Endometrial microvascular endothelial cells (primary cell): Measurements from ENCODE around the gene CUEDC1. TPM values are rescaled to one million over a fixed set of nuclear protein-coding genes. Genes with fewer than 3 reads are reported as not detected.
"Not testable (repeated sequence)": the region's sequence is repeated elsewhere in the genome, so short reads cannot be mapped to it uniquely, and the experiment has no call there.

Experiments used
- in situ Hi-C: cut with HindIII; loops from 2 replicates; pipeline ENCODE4 v1.10.0; 2017; ENCODE audit warnings: low sequenced_read_pairs, low pct_unique_long_range_greater_than_20kb; ENCODE audit errors: inconsistent ontology term
- total RNA-seq: library from RNA; depleted of rRNA; stranded (reverse); fragments of >200 nt; gene quantifications from one replicate; pipeline ENCODE4 v1.2.3, GENCODE V29; 2015; ENCODE audit errors: inconsistent ontology term

Gene CUEDC1
- total RNA-seq, 1 donor from 2014 or later = 11.3 TPM

- in situ Hi-C loops = no loop called here
Measured at GRCh38 chr17:57963149-57963511, 7.9 kb upstream of the CUEDC1 start.

- in situ Hi-C loops = no loop called here
Measured at GRCh38 chr17:57962279-57963148, 7.3 kb upstream of the CUEDC1 start.

DNA sequence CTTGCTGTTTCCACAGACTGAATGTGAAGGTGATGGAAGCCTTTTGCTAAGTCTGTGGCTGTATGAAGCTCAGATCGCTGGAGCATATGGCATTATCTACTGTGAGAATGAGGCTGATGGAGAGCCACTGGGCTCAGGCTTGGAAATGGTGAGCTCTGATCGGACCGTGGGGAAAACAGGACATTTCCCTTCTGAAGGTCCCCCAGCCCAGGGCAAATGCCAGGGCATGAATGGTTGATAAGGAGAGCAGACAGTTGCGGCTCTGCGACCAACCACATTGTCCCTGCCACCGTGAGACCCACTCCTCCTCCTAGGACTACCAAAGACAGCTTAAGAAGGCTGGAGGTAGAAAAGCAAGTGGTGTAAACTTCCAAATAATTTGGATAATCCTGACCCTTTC, 4.7 kb upstream of the CUEDC1 start:
- in situ Hi-C loops = no loop called here

DNA sequence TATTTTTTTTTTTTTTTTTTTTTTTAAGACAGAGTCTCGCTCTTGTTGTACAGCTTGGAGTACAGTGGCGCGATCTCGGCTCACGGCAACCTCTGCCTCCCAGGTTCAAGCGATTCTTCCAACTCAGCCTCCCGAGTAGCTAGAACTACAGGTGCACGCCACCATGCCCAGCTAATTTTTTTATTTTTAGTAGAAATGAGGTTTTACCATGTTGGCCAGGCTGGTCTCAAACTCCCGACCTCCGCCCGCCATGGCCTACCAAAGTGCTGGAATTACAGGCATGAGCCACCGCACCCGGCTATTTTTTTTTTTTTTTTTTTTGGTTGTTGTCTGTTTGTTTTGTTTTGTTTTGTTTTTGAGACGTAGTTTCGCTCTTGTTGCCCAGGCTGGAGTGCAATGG, 3.2 kb upstream of the CUEDC1 start:
- in situ Hi-C loops = not testable (repeated sequence)

GRCh38 chr17:57957886-57958285, 2.7 kb upstream of the CUEDC1 start:
- in situ Hi-C loops = no loop called here

DNA sequence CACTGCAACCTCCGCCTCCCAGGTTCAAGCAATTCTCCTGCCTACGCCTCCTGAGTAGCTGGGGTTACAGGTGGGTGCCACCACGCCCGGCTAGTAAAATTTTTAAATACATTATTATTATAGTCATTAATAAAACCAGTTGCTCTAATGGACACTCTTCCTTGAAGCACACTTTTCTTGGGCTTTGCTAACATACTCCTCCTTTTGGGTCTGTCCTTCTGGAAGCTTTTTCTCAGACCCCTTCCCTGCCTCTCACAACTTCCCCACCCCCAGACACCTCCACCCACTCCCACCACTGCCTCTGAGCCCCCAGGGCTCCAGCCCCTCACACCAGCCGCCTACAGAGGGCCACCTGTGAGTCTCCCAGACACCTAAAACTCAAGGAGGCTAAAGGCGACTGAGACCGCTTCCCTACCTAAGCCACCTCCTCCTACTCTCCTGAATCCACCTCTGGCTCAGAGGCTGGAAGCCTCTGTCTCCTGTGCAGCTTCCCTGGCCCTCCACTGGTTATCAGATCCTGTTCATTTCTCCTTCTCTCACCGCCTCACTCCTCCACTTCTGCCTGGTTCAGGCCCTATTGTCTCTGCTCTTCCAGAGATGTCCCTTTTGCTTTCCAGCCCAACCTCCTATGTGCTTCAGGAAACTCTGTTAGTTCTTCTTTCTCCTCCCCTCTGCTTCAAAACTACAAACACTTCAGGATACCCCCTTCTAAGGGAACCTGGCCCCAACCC, 2.1 kb upstream of the CUEDC1 start:
- in situ Hi-C loops = no loop called here

GRCh38 chr17:57956291-57957119, 1.3 kb upstream of the CUEDC1 start:
- in situ Hi-C loops = no loop called here

DNA sequence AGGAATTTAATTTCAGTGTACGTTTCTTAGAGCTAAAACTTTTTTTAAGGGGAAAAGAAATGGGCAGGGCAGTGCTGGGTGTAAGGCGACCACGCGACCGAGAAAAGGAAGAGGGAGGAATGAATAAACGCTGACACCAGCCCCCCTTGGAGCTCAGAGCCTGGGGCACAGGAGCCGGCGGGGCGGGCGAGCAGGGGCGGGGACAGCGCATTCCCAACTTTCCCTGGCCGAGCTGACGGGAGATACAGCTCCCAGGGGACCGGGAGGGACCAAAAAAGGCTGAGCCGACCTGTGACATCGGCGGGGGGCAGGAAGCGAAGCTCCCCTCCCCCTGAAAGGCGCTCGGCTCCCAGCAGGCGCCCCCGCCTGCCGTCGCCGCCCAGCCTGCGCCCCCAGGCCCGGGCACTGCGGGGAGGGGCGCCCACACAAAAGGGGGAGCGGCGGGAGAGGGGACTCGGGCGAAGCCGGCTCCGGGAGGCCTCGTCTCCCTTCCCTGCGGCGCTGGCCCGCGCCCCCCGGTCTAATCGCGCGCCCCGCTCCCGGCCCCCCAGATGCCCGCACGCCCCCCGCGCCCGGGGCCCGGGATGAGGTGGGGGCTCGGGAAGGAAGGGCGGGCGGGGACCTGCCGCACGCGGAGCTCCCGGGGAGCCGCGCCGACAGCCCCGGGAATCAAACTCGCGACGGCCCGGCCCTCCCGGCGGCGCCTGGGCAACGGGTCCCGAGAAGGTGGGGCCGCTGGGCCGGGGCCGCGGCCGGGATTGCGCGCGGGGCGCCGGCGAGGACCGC, 622 bp downstream of the CUEDC1 start:
- in situ Hi-C loops = no loop called here

- in situ Hi-C loops = no loop called here
Measured at GRCh38 chr17:57953705-57954396, 1.4 kb downstream of the CUEDC1 start.

GRCh38 chr17:57953219-57953618, 2.0 kb downstream of the CUEDC1 start:
- in situ Hi-C loops = no loop called here

DNA sequence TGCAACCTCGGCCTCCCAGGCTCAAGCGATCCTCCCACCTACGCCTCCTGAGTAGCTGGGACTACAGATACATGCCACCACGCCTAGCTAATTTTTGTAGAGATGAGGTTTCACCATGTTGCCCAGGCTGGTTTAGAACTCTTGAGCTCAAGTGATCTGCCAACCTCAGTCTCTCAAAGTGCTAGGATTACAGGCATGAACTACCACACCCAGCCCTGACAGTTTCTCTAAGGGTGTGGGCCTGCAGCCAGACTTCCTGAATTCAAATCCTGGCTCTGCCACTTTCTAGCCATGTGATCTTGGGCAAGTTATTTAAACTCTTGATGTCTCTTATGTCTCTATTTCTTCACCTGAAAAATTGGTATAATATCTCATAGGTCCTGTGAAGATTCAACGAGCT, 5.6 kb downstream of the CUEDC1 start:
- in situ Hi-C loops = no loop called here

DNA sequence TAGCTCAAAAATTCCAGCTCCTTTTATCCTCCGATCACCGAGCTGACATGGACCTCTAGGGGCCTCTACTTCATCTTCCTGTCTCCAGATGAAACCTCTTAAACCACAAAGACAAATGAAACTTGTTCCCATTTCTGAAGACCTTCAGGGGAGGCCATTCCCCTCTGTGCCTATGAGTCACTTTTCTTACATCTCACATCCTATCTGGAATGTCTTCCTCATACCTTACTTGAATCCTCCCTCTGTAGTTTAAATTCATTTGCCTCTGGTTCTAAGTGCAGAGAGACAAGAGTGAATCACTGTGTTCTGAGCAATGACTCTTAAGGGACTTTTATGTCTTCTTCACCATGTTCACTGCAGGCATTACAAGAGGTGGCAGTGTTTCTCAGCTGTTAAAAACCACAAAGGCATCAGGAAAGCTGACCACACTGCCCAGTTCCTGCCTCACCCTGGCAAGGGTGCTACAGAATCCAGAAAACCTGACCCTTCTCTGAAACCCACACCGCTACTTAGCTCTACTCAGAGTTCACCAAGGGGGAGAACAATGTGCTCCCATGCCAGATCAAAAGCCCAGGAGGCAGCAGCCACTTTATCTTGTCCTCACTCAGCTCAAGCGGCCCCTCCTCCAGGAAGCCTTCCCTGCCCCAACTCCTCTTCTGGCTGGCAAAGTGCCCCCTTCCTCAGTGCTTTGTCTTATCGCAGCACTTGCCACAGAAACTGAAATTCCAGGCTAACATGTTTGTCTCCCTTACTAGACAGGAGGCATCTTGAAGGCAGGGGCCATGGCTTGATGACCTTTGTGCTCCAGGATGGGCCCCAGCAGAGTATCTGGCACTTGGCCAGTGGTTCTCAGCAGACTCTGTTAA, 6.4 kb downstream of the CUEDC1 start:
- in situ Hi-C loops = no loop called here

DNA sequence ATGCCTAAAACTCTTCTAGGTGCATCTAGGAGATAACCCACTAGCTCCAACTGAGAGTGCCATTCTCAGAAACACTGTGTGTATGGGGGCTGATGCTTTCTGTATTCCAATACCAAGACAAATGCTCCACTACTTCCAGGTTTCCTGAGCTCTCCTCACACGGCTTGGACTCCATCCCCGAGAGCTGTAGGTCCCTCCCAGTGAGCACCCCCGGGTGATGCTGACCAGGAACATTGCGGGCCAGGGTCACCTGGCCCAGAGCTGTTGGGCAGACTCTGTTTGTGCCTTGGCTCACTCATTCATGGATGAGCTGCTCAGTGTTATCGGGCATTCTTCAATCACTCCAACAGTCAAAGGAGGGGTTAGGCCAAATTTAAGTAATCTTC, 7.0 kb downstream of the CUEDC1 start:
- in situ Hi-C loops = no loop called here

DNA sequence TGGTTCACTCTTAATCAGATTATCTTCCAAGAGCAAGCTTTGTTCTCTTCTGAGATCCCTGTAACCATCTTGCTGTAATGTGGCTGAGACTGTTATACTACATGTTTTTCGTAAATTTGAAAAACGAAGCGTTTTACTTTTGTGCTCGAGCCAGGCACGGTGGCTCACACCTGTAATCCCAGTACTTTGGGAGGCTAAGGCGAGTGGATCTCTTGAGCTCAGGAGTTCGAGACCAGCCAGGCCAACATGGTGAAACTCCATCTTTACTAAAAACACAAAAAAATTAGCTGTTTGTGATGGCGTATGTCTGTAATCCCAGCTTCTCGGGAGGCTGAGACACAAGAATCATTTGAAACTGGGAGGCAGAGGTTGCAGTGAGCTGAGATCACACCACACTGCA, 7.8 kb downstream of the CUEDC1 start:
- in situ Hi-C loops = no loop called here

GRCh38 chr17:57946798-57947358, 8.3 kb downstream of the CUEDC1 start:
- in situ Hi-C loops = no loop called here

DNA sequence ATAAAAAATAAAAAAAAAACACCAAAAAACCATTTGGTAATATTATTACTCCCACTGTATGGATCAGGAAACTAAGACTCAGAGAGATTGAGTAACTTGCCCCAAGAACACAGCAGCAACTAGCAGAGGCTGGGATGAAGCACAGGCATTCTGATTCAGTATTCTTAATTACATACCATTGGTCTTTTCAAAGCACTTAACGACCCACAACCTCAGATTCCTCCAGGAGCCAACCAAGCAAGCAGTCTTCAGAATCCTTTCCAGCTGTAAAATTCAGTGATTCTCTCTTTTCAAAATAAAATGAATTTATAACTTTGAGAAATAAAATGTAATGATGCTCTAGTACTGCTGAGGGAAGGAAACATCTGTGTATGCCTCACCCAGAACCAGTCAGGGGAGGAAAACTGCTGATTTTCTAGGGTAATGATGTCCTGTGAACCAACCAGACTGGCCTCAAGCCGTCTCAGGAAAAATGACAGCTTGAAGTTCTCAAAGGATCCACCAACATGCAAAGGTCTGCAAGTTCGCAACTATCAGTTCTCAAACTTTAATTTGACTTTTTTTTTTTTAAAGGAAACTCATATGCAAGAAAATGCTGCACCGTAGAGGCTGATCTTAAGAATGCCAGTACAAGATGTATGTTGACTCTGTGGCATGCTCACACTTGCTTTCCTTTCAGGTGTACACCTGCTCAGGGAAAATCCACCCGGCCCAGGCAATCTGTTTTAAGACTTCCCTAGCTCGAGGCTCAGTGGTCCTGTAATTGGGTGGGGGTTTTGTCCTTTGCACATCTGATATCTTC, 9.0 kb downstream of the CUEDC1 start:
- in situ Hi-C loops = no loop called here
